ENCODE data around the gene FAM83B. TPM values are rescaled to one million over a fixed set of nuclear protein-coding genes. Genes with fewer than 3 reads are reported as not detected.

The FAM83B gene
- total RNA-seq, 1 experiment from 2014 or later: 0.07 TPM

DNA sequence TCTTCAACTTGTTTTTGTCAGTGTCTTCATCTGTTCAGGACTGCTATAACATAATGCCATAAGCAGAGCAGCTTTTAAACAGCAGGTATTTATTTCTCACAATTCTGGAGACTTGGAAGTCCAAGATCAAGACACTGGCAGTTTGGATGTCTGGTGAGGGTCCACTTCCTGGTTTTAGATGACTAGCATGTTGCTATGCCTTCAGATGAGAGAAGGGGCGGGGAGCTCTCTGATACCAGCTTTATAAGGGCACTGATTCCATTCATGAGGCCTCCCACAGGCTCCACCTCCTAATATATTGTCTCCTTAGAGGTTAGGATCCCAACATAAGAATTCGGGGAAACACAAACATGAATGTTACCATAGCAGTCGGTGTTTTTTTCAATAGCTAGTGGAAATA is 52.9 kb downstream of the FAM83B start:
- no peaks in the 10 kb centered on the region for H3K79me2 ChIP-seq (ENCODE audit: low read length)
- H2AFZ ChIP-seq (ENCODE audit: low read length): no peak overlapping the region
- H3K9me2 ChIP-seq (replicated peaks; ENCODE audit: low read length): no peaks in the 10 kb centered on the region
- no peak overlapping the region for H3K9ac ChIP-seq (ENCODE audit: low read length)
- intact Hi-C loops (cut with micrococcal nuclease): no loop called here
- ChIA-PET CTCF (no interaction called here), POLR2A (ENCODE audit: unreplicated experiment) (no interaction called here)
- H3K36me3 ChIP-seq (ENCODE audit: low read depth, low read length): no peaks in the 10 kb centered on the region
- no peaks in the 10 kb centered on the region for H3F3A ChIP-seq (ENCODE audit: low read length, unreplicated experiment)
- no peaks in the 10 kb centered on the region for H4K20me1 ChIP-seq (ENCODE audit: low read length)
- DNase-seq: no peak
- no peaks in the 10 kb centered on the region for H3K27me3 ChIP-seq (ENCODE audit: low read length)
- peaks cover 11% of the 10 kb centered on the region for H3K4me1 ChIP-seq (ENCODE audit: insufficient read depth, low read length)
- BruUV-seq (replicated peaks): no TSS peak
- H3K4me3 ChIP-seq (ENCODE audit: low read length): no peak overlapping the region
- H3K9me3 ChIP-seq (ENCODE audit: low read length): no peaks in the 10 kb centered on the region
- TF ChIP-seq EZH2 (IDR thresholded peaks at IDR 0.05; ENCODE audit: low read length, unreplicated experiment) (no peak), CTCF (conservative IDR thresholded peaks at IDR 0.05; ENCODE audit: low read depth, low read length) (no peak), EZH2phosphoT487 (IDR thresholded peaks at IDR 0.05; ENCODE audit: borderline replicate concordance, low read length) (no peak)
- H3K27ac ChIP-seq (ENCODE audit: low read length): no peak overlapping the region
- H3K4me2 ChIP-seq (ENCODE audit: low read length): no peak overlapping the region
- no peak for ATAC-seq

- intact Hi-C loops (cut with micrococcal nuclease): no loop called here
- Histone ChIP-seq H3K4me1 (ENCODE audit: insufficient read depth, low read length) (peaks cover 12% of the 10 kb centered on the region), H3K4me3 (ENCODE audit: low read length) (no peak overlapping the region), H3K27ac (ENCODE audit: low read length) (no peak overlapping the region), H3K4me2 (ENCODE audit: low read length) (no peak overlapping the region), H3K36me3 (ENCODE audit: low read depth, low read length) (no peaks in the 10 kb centered on the region), H3K79me2 (ENCODE audit: low read length) (no peaks in the 10 kb centered on the region), H2AFZ (ENCODE audit: low read length) (no peak overlapping the region), H3K27me3 (ENCODE audit: low read length) (no peaks in the 10 kb centered on the region), H3F3A (ENCODE audit: low read length, unreplicated experiment) (no peaks in the 10 kb centered on the region), H4K20me1 (ENCODE audit: low read length) (no peaks in the 10 kb centered on the region), H3K9me2 (replicated peaks; ENCODE audit: low read length) (no peaks in the 10 kb centered on the region), H3K9me3 (ENCODE audit: low read length) (no peaks in the 10 kb centered on the region), H3K9ac (ENCODE audit: low read length) (no peak overlapping the region)
- TF ChIP-seq EZH2phosphoT487 (IDR thresholded peaks at IDR 0.05; ENCODE audit: borderline replicate concordance, low read length) (no peak), EZH2 (IDR thresholded peaks at IDR 0.05; ENCODE audit: low read length, unreplicated experiment) (no peak), CTCF (conservative IDR thresholded peaks at IDR 0.05; ENCODE audit: low read depth, low read length) (no peak)
- no peak for DNase-seq
- no peak for ATAC-seq
- no TSS peak for BruUV-seq (replicated peaks)
- POLR2A ChIA-PET (ENCODE audit: unreplicated experiment): no interaction called here
- CTCF ChIA-PET: no interaction called here
Observed at GRCh38 chr6:54899986-54900385, 53.4 kb downstream of the FAM83B start.

GRCh38 chr6:54900666-54901065 is 54.1 kb downstream of the FAM83B start:
- Histone ChIP-seq H3K9me2 (replicated peaks; ENCODE audit: low read length) (no peaks in the 10 kb centered on the region), H3K36me3 (ENCODE audit: low read depth, low read length) (no peaks in the 10 kb centered on the region), H4K20me1 (ENCODE audit: low read length) (no peaks in the 10 kb centered on the region), H3K79me2 (ENCODE audit: low read length) (no peaks in the 10 kb centered on the region), H3K9ac (ENCODE audit: low read length) (no peak overlapping the region), H2AFZ (ENCODE audit: low read length) (no peak overlapping the region), H3K4me2 (ENCODE audit: low read length) (no peak overlapping the region), H3F3A (ENCODE audit: low read length, unreplicated experiment) (no peaks in the 10 kb centered on the region), H3K4me1 (ENCODE audit: insufficient read depth, low read length) (peaks cover 12% of the 10 kb centered on the region), H3K4me3 (ENCODE audit: low read length) (no peak overlapping the region), H3K9me3 (ENCODE audit: low read length) (no peaks in the 10 kb centered on the region), H3K27me3 (ENCODE audit: low read length) (no peaks in the 10 kb centered on the region), H3K27ac (ENCODE audit: low read length) (no peak overlapping the region)
- intact Hi-C loops (cut with micrococcal nuclease): no loop called here
- TF ChIP-seq EZH2phosphoT487 (IDR thresholded peaks at IDR 0.05; ENCODE audit: borderline replicate concordance, low read length): no peak
- TF ChIP-seq EZH2 (IDR thresholded peaks at IDR 0.05; ENCODE audit: low read length, unreplicated experiment): no peak
- CTCF ChIA-PET: no interaction called here
- no TSS peak for BruUV-seq (replicated peaks)
- no peak for DNase-seq
- no peak for ATAC-seq
- POLR2A ChIA-PET (ENCODE audit: unreplicated experiment): no interaction called here
